NOMO-1 (cell line): Measurements from ENCODE around the gene DTNA.

Experiments
- DNase-seq, 2 experiments: peaks; one replicate each; lab custom pipeline; 2025; ENCODE audit not compliant: unreplicated experiment in 2 of 2; lab: John Stamatoyannopoulos, UW

DTNA gene

DNA sequence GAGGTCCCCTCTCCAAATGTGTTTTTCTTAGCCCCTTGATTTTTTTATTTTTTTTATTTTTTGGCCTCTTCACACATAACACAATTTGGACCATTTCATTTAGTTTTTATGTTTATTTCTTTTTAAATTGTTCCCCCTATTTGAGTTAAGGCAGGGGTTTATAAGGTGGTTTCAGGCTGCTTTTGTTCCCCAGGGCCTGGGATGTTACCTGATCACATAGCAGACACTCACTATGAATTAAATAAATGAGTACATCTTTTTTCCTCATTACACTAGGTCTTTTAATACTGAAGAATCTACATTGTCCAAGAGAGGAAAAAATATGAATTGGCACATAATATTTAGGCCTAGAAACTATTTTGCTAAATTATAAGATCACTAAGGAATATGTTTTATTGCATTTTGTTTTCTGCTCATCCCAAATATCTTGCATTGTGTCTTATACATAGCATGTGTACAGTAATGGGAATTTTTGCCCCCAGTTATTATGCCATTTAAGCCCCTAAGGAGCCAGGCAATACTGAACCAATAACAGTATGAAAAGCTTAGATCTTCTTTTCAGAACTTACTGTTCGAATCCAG is 218.7 kb downstream of the DTNA start:
- no peak for DNase-seq

DNA sequence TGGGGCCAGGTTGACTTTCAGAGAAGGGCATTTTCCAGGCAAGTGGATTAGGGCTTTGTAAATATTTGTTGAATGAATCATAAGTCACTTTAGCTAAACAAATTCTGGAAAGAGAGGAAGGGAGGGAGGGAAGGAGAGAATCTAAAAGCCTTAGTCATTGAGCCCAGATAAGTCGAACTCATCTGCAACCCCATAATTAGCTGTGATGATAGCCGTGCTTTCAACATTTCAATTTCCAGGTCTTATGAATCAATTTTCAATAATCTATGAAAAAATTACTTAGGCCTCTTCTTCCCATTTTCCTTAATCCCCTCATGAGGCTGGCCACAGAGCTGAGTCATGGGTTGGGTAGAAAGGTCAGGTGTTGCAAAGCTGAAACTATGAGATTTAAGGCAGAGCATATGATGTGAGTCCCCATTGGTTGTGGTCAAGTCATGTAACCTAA is 219.3 kb downstream of the DTNA start:
- DNase-seq = no peak

DNA sequence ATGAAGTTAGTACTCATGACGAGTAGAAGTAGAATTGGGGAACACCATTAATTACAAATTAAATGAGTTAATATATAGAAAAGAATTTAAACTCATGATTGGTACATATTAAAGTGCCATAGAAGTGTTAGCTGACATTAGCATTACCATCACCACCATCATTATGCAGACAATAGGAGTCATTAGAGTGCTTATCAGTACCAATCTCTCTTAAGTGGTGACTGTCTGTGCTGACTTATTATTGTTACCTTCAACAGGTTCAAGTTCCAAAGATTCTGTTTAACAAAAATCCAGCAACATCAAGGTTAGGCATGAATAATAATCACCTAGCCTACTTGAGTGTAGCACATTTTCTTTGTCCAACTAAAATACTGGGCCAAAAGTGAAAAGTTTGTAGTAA is 222.3 kb downstream of the DTNA start:
- DNase-seq = no peak

DNA sequence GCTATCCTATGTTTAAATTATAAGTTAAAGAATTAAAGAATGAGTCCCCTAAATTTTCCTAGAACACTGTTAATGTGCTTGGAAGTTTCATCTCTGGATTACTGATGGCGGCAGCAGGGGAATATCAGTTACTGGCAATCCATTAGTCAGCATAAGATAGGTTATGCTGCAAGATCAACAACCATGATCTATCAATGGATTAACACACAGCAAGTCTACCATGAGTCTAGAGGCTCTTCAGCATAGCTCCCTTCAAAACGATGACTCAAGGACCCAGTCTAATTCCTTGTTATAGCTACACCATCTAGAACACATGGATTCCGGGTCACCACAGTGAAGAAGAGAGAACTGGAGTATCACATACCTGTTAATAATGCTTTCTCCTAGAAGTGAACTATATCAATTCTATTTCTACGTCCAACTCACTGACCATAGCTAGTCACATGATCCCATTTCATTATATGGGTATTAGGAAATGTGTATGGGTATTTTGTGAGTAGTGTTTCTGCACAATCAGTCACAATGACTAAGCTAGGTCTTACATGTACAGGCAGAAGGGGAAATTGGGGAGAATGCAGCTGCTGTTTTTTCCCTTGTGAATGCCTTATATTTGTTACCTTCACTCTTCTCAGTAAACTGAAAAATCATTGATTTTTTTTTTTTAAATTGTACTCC is 222.8 kb downstream of the DTNA start:
- DNase-seq = no peak

DNA sequence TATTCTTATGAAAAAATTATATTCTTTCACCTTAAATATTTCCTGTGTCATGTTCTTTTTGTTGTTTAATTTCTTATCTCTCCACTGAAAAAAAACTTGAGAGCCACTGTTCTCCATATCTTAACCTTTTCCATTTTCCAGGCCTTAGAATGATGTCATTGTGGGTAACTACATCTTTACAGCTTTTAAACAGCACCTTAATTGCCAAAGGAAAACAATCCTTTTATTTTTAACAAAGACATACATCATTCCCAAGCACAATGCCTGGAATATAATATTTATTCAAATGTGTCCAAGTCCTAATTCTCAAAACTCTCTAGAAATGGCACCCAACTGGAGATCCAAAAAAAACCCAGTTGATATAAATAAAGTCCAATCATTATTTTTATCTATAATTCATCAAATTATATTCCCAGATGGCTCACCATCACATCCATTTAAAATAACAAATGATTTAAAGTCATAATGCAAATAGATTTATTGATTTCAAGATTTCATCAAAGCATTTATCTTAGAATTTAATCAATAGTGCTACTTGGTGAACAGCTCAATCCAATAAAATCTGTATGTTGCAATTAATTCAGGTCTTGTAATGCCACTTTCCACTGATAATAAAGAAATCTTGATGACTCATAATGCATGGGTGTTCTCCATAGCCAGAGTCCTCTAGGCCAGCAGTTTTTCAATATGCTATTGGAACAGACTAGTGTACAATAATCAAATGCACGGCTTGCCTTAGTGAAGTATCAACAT is 224.0 kb downstream of the DTNA start:
- no peak for DNase-seq

DNA sequence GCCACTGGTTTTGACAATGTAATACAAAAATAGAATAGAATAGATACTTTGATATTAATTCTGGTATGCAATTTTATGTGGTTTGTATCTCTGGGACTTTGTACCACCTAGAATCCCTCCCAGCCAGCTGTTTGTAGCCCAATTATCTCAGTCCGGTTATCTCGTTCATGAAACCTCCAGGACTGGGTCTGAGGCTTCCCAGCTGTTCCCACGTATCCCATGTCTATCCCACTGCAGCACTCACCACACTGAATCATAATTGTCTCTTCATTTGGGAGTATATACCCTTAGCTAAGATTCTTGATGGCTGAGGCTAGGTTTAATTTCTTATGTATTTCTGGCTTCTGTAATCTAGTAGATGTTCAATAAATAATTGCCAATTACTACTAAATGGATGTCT is 226.7 kb downstream of the DTNA start:
- DNase-seq = no peak

DNA sequence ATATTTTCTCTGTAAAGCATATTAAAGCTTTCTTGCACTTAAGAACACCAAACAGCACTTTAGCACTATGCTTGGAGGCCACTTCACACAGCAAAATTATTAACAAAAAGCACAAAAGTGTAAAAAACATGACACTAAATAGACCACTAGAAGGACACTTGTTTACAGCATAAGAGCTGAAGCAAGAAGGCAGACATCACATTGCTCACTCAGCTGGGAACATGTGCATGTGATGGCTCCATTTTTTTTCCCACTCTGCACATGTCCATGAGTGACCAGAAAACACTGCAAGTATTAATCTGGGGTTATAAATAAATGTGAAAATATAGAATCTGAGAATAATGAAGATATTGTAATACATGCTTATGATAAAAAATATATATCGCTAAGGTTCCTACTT is 228.0 kb downstream of the DTNA start:
- no peak for DNase-seq
